Pancreas (tissue), 10 donors: ENCODE measurements around the gene ROPN1L. TPM values are rescaled to one million over a fixed set of nuclear protein-coding genes. Genes with fewer than 3 reads are reported as not detected.

Experiments used
- ATAC-seq, 4 donors: fragments of 200-7000 bp; cut with Tn5 transposase; one replicate each; pipeline versions ENCODE4 v1.8.0 to v1.9.1; 2020; ENCODE audit warnings: mild to moderate bottlenecking in 4 of 4, moderate library complexity in 4 of 4
- DNase-seq, 6 donors: peaks; one replicate each; pipeline ENCODE4 v3.0.0-alpha.2; 2020
- FAIRE-seq: peaks from 2 replicates; lab custom pipeline; 2012; peaks lifted over from hg19 to GRCh38; lab: Jason Lieb, UNC
- H3K27ac ChIP-seq, 4 donors: fragments of 200-600 bp; sonication (generic); 1 replicate in 3 of 4; 2 replicates in 1 of 4; pipeline versions ENCODE4 v1.5.0 to v1.8.0; 2020
- H3K27me3 ChIP-seq, 4 donors: fragments of 200-600 bp; one replicate each; pipeline ENCODE4 v1.8.0; 2021
- H3K36me3 ChIP-seq, 3 donors: fragments of 200-600 bp; sonication (generic) in 1 of 3; one replicate each; pipeline versions ENCODE4 v1.5.0 to v1.8.0; 2020 to 2021
- H3K4me1 ChIP-seq, 3 donors: fragments of 200-600 bp; one replicate each; pipeline ENCODE4 v1.8.0; 2021
- H3K4me3 ChIP-seq, 4 donors: fragments of 200-600 bp; sonication (generic) in 2 of 4; one replicate each; pipeline versions ENCODE4 v1.5.0 to v1.8.0; 2020 to 2021
- H3K9me3 ChIP-seq, 4 donors: fragments of 200-600 bp; one replicate each; pipeline ENCODE4 v1.8.0; 2021
- WGBS, 2 donors: extraction: QIAGEN DNeasy Blood & Tissue Kit; methylation state at CpG; one replicate each; pipeline ENCODE4 v1.1.7; 2013; 5-methylcytosine and 5-hydroxymethylcytosine counted together
- intact Hi-C, 3 donors: fragments of 100-400 bp; cut with DNase I; formaldehyde crosslinking; loops; one replicate each; pipeline versions ENCODE4 v1.11.1 to v1.14.2; 2022
- polyA plus RNA-seq, 2 donors: library from polyadenylated mRNA; stranded (reverse); fragments of 200-250 nt; gene quantifications; one replicate each; pipeline ENCODE4 v1.2.3, GENCODE V29; 2013
- total RNA-seq, 6 donors: library from RNA; stranded (reverse); fragmentation: NEBNext Ultra II Directional in 4 of 6; extraction: Animal tissue kit (Norgen Biotek cat#: 25700) in 4 of 6; gene quantifications; one replicate each; pipeline versions ENCODE4 v1.2.1 to v1.2.4, GENCODE V29; 2021 to 2023
- TF ChIP-seq, protein P1 (sequence below), 4 donors: fragments of 200-600 bp; sonication (generic) in 3 of 4; IDR thresholded peaks; one replicate each; pipeline versions ENCODE4 v1.5.0 to v1.8.0; 2021; ENCODE audit warnings: antibody characterized with exemption in 4 of 4
- donor health status: healthy with polysubstance abuse.
- donor health status: DM: no; HTN: no; CAD: no; lungs with moderate emphysema.
- donor health status: DM: no; HTN: no; CAD: no.
- donor health status: control.
- donor health status: control.
- donor health status: Bipolar disorder and iron deficiency.
- donor health status: DM: yes; HTN: yes; CAD: no.
- donor health status: DM: no; HTN: no; CAD: no.
- donor health status: DM: no; HTN: no; CAD: no.
- donor health status: DM: yes; HTN: yes; CAD: no.

The ROPN1L gene
- total and polyA plus RNA-seq, 8 donors: 0.18 to 1.9 (median 0.60) TPM

GRCh38 chr5:10424124-10424731 lies 17.5 kb upstream of the ROPN1L start:
- H3K36me3 ChIP-seq: peaks cover 0 to 43% (median 21%) of the 10 kb centered on the region in 3 donors

GRCh38 chr5:10427201-10427600 lies 14.5 kb upstream of the ROPN1L start:
- H3K9me3 ChIP-seq: no peaks in the 10 kb centered on the region
- DNase-seq (no peak), ATAC-seq (no peak), FAIRE-seq (no peak)
- no peak overlapping the region for H3K4me3 ChIP-seq
- peaks cover 0 to 50% (median 28%) of the 10 kb centered on the region in 3 donors for H3K36me3 ChIP-seq
- intact Hi-C loops: loop anchor here in 2 of 3 donors (10.0 kb wide), 1 partner anchor 142 kb away; no protein-coding TSS in a partner anchor
- no peaks in the 10 kb centered on the region for H3K4me1 ChIP-seq
- H3K27me3 ChIP-seq: no peaks in the 10 kb centered on the region
- TF ChIP-seq, protein P1, sequence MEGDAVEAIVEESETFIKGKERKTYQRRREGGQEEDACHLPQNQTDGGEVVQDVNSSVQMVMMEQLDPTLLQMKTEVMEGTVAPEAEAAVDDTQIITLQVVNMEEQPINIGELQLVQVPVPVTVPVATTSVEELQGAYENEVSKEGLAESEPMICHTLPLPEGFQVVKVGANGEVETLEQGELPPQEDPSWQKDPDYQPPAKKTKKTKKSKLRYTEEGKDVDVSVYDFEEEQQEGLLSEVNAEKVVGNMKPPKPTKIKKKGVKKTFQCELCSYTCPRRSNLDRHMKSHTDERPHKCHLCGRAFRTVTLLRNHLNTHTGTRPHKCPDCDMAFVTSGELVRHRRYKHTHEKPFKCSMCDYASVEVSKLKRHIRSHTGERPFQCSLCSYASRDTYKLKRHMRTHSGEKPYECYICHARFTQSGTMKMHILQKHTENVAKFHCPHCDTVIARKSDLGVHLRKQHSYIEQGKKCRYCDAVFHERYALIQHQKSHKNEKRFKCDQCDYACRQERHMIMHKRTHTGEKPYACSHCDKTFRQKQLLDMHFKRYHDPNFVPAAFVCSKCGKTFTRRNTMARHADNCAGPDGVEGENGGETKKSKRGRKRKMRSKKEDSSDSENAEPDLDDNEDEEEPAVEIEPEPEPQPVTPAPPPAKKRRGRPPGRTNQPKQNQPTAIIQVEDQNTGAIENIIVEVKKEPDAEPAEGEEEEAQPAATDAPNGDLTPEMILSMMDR (IDR thresholded peaks at IDR 0.05): no peak
- WGBS, 2 donors: 83 to 88% methylated on average over 2 of the region's 2 CpGs
- H3K27ac ChIP-seq: no peak overlapping the region

More at GRCh38 chr5:10424124-10424731, 17.5 kb upstream of the ROPN1L start:
- no peak for DNase-seq
- H3K4me3 ChIP-seq: no peak overlapping the region
- WGBS, 2 donors: 69 to 70% methylated on average over 6 of the region's 6 CpGs
- no peak overlapping the region for H3K27ac ChIP-seq
- H3K27me3 ChIP-seq: no peaks in the 10 kb centered on the region
- peak in 3 of 4 donors; percentile 66 to 77 (median 68) for ATAC-seq
- no peaks in the 10 kb centered on the region for H3K9me3 ChIP-seq
- intact Hi-C loops: loop anchor here in 2 of 3 donors (10.0 kb wide), 1 partner anchor 139 kb away; no protein-coding TSS in a partner anchor
- TF ChIP-seq, protein P1 (IDR thresholded peaks at IDR 0.05): peak in 2 of 4 donors; percentile 18 to 19
- FAIRE-seq: no peak
- no peaks in the 10 kb centered on the region for H3K4me1 ChIP-seq

DNA sequence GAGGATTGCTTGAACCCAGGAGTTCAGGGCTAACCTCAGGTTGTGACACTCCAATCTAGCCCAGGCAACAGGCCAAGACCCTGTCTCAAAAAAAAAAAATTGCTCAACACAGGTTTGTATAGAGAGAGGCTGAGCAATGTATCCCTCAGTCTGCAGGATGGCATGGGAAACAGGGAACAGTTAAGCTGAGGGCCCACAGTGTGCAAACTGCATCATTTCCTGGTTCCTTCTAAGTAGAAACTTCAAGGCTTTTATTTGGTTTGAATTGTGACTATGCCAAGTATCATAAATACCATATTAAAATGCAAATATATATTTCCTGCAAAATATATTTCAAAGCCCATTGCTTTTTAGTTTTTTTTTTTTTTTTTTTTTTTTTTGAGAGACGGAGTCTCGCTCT lies 13.7 kb upstream of the ROPN1L start:
- intact Hi-C loops: loop anchor here in 2 of 3 donors (10.0 kb wide), 1 partner anchor 143 kb away; no protein-coding TSS in a partner anchor
- peaks cover 0 to 53% (median 28%) of the 10 kb centered on the region in 3 donors for H3K36me3 ChIP-seq
- H3K27ac ChIP-seq: no peak overlapping the region
- no peak overlapping the region for H3K4me3 ChIP-seq
- no peaks in the 10 kb centered on the region for H3K4me1 ChIP-seq
- ATAC-seq: no peak
- no peak for DNase-seq
- H3K9me3 ChIP-seq: no peaks in the 10 kb centered on the region
- TF ChIP-seq, protein P1 (IDR thresholded peaks at IDR 0.05): no peak
- FAIRE-seq: no peak
- H3K27me3 ChIP-seq: no peaks in the 10 kb centered on the region
- 100% methylated on average over 1 to 2 of the region's 2 CpGs for WGBS, 2 donors

- 40 to 48% methylated on average over 1 of the region's 1 CpG for WGBS, 2 donors
- ATAC-seq: peak in 1 of 4 donors; percentile 16
- Histone ChIP-seq H3K27me3 (no peaks in the 10 kb centered on the region), H3K4me1 (no peaks in the 10 kb centered on the region), H3K36me3 (peaks cover 0 to 66% (median 32%) of the 10 kb centered on the region in 3 donors), H3K9me3 (no peaks in the 10 kb centered on the region), H3K27ac (no peak overlapping the region), H3K4me3 (no peak overlapping the region)
- TF ChIP-seq, protein P1 (IDR thresholded peaks at IDR 0.05): no peak
- FAIRE-seq: no peak
- intact Hi-C loops: no loop called here
- no peak for DNase-seq
These were observed 10.3 kb upstream of the ROPN1L start for GRCh38 chr5:10431415-10431814.
